A673 (cell line): ENCODE results near the gene FICD.

ENCODE experiments used
- EZH2 ChIP-seq: fragments of 200-600 bp; sonication (generic); IDR thresholded peaks from 2 replicates; pipeline ENCODE4 v1.6.1; 2017; ENCODE audit warnings: borderline replicate concordance, low read depth, mild to moderate bottlenecking, mixed read lengths, antibody characterized with exemption, low read length; ENCODE audit not compliant: poor library complexity, severe bottlenecking
- TF ChIP-seq, protein P1 (sequence below): fragments of 300-800, 200-600 bp; sonication (generic); conservative IDR thresholded peaks from 2 replicates; pipeline ENCODE4 v1.5.1; 2017; ENCODE audit warnings: low read depth, mild to moderate bottlenecking, antibody characterized with exemption, low read length, moderate library complexity, mixed read lengths

DNA sequence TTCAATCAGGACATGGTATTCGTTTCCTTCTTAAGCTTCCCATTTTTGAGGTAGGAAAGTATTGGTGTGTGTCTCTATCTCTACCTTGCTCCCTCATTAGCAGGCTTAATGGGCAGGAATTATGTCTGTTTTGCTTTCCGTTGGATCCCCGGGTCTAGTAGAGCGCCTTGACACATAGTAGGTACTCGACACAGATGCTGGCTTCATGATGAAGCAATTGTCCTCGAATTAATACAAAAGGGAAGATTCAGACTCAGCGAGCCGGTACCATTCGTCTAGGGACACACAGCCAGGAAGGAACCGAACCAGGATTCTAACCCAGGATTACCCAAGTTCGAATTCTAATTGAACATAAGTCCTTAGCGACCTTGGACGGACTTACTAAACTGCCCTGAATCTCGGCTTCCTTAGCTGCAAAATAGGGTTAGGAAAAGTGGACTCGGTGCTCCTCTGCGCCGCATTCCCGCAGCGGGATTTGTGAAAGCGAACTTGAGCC, 46.8 kb downstream of the FICD start:
- TF ChIP-seq, protein P1, sequence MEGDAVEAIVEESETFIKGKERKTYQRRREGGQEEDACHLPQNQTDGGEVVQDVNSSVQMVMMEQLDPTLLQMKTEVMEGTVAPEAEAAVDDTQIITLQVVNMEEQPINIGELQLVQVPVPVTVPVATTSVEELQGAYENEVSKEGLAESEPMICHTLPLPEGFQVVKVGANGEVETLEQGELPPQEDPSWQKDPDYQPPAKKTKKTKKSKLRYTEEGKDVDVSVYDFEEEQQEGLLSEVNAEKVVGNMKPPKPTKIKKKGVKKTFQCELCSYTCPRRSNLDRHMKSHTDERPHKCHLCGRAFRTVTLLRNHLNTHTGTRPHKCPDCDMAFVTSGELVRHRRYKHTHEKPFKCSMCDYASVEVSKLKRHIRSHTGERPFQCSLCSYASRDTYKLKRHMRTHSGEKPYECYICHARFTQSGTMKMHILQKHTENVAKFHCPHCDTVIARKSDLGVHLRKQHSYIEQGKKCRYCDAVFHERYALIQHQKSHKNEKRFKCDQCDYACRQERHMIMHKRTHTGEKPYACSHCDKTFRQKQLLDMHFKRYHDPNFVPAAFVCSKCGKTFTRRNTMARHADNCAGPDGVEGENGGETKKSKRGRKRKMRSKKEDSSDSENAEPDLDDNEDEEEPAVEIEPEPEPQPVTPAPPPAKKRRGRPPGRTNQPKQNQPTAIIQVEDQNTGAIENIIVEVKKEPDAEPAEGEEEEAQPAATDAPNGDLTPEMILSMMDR = no peak
- TF ChIP-seq EZH2 = no peak
